GM19438 (cell line): Measurements from ENCODE around the gene GRIN2C.

Experiments
- ATAC-seq: cut with Tn5 transposase; IDR thresholded peaks from one replicate; pipeline ENCODE4 v1.9.1; 2021; ENCODE audit warnings: low read depth; ENCODE audit not compliant: unreplicated experiment

The GRIN2C gene

GRCh38 chr17:74824961-74825627, 34.6 kb downstream of the GRIN2C start:
- no peak for ATAC-seq

- no peak for ATAC-seq
These were observed 36.7 kb downstream of the GRIN2C start for GRCh38 chr17:74822939-74823367.

DNA sequence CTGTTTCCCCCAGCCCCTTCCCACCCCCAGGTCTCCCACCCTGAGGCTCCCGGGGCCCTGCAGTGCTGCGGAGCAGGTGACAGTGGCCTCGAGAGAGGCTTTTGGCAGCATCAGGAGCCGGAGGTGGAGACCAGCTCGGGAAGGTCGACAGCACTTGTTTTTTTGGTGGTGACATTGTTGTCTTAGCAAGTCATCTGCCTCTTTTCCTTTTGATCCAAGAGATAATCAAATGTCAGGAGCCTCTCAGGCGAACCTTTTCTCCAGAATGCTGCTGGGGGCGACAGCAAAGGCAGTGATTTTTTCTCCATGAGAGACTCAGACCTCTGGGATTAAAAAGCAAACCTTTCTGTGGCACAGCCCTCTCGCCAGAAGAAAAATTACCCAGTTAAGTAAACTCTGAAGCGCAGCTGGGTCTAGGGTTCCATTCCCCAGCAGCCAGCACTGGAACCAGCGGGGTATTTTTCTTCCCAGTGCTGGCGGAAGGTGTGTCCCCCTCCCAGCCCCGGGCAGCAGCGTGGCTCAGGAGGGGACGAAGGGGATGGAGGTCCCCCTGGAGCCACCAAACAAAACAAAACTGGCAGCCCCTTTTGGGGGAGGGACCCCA, 37.2 kb downstream of the GRIN2C start:
- no peak for ATAC-seq

DNA sequence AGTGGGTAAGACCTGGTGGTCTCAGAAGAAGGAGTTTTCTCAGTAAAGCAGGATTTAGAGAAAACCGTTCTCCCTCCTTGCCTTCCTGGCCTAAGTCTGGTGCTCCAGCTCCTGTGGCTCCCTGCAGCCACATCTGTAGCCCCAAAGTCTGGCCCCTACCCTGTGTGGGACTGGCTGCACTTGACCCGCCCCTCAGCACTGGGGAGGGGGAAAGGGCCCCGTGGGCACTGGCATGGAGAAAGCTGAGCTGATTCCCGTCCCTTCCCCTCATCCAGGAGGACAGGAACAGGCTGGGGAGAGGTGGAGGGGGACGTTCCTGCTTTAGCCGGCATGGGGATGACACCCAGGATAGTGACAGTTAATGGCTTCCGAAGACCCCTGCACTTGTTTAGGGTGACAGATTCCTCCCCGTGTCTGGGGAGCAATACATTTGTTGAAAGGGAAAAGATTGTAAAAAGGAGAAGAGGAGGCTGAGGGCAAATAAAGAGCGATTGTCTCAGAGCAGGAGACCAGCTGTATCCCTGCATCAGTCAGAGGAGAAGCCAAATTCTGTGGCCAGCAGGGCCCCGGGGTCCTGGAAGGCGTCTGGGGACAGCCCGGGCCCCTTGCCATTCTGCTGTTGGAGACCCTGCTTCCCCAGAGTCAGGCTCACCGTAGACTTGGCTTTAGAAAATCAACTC, 37.9 kb downstream of the GRIN2C start:
- no peak for ATAC-seq

DNA sequence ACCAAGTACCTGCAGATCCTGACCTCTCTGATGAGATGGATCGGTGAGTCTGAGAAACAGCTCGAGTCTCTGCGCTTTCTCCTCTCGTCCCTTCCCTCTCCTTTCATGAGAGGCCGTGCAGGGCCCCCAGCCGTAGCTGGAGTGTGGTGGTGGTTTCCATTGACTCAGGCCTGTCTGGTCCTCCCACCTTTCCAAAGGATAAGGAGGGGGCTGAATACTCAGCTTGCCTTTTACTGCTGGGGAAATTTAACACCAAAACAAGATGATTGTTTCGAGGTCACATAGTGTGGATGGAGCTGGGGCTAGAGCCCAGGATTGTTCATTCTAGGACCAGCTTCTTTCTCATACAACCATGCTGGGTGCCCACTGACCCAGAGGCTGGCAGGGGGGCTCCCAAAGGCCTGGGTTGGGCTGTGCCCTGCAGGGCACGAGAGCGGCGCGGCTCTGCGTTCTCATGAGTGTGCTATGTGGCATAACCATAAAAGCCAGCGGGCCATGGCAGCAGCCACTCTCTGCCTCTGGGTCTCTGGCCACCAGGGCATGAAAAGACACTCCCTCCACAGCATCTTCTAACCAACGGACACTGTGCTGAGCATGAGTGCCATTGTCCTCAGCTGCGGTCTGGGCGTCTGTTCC, 39.8 kb downstream of the GRIN2C start:
- no peak for ATAC-seq

GRCh38 chr17:74818291-74818938, 41.3 kb downstream of the GRIN2C start:
- no peak for ATAC-seq

DNA sequence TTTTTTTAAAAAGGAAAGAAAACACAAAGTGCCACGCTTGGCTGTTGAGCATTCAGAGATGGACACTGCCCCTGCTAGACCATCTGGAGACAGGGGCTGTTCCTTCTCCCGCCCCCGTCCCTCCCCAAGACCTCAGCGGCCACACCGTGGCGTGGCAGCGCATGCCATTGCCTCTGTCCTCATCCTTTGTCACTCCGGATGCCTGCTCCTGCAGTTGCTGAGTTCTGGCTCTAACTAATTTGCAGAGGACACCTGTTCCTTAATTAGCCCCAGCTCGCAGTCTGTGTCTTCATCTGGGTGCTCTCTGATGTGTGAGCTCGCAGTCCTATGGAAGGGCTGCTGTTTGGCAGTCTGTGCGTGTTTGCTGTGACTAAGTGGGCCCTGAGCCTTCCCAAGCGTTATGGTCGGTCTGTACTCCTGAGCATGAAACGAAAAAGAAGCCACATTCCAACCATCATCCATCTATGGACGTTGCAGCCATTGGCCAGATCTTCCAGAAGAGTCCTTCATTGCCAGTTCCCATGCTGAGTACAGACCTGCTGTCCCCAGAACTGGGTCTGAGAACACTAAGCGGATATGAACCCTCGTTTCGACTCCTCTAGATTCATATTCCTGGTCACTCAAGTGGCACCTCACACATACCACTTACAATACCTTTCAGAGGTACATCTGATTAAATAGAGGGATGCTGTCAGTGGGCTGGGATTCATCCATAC, 42.6 kb downstream of the GRIN2C start:
- ATAC-seq, result no peak

- no peak for ATAC-seq
These were observed 43.9 kb downstream of the GRIN2C start for GRCh38 chr17:74815550-74816370.

- ATAC-seq, result no peak
These were observed 44.6 kb downstream of the GRIN2C start for GRCh38 chr17:74815067-74815466.

DNA sequence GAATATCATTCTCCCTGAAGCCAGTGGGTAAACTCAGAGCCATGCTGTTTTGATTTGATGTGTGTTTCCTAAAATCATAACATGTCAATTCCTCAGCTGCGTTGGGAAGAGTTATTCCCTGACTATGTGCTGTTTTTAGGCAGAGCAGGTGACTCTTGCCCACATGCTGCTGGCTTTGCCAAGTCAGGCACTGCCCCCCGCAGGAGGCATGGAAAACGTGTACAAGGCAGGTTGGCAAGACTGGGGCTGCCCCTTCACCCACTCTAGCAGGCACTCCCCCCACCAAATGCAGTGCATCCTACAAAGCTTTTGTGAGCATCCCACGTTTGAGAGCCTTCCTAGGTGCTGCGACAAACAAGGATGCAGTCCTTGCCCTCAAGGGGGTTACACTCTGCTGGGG, 45.2 kb downstream of the GRIN2C start:
- ATAC-seq, result no peak

DNA sequence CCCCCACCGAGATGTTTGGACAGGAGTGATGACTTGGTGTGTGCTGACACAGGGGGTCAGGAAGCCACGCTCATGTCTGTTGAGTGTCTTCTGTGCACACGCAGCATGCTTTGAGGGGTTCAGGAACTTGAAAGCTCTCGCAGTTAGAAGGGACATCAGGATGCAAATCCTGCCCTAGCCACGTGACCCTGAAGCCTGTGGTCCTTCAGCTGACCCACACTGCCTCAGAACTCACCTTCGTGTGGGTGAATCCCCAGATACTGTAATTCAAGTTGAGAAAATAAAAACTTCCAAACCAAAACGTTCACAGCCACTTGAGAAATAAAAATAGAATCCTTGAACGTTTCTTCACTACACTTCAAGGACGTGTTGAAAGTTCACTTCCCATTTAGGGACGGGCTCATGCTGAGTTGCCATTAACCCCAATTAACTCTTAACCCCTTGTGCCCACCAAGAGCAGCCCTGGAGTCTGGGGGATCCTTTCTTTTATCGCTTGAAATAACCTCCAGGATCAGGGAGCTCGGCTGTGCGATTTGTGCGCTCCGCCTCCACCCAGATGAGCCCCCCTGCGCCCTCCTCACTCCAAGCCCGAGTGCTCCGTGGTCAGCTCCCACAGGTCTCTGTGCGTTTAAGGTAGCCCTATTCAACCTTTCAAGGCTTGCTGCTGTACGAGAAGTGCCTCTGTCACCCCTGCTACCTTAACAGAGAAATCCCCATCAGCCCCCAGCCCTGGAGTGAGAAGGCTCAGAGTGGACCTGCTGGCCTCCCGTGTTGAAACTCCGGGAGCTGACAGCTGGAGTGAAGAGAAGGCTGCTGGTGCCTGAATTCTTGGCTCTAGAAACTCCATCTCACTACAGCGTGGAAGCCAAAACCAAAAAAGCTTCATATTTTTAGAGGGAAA, 47.3 kb downstream of the GRIN2C start:
- ATAC-seq, result no peak

GRCh38 chr17:74810699-74811485, 48.8 kb downstream of the GRIN2C start:
- no peak for ATAC-seq

DNA sequence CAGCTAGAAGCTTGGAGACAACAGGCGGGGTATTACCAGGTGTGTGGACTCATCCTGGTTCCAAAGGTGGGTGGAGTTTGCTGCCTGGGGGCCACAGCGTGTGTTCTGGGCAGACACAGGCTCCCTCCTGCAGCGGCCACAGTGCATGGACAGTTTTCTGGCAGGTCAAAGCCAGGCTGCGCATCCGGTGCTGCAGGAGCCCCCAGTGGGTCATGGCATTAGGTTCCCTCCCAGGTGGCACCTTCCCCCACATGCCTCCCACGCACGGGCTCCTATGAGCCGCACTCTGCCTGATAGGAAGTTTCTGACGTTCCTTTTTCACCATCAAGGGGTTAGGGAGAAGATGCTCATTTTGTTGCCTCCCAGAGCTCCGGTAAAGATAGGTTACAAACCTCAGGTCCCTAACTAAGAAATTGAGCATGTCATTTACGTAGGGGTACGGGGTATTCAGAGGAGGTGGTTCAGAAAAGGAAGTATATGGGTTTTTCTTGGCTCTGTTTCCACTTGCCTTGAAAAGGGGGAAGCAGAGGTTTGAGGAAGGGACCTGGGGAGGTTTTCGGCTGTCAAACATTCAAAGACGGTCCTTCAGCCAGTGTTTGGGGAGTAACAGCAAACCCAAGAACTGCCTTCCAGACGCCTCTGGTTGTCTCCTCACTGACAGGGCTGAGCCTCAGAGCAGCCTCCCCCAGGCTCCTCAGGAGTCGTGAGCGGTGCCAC, 50.8 kb downstream of the GRIN2C start:
- ATAC-seq, result no peak

DNA sequence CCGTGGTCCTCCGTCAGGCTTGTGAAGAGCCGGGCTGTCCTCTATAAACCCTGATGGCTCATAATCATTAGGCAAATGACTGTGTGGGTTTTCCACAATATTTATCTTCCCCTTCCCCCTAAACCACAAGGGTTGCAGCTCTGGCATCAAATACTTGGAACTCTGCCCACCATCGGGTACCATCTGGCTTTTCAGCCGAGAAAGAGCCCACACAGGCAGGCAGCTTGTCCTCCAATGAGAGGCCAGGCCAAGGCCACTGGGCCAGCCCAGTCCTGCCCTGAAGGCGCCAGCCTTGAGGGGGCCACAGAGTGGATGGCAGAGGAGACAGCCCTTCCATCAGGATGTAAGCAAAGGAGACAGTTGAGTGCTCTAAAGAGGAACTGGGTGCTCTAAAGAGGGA, 51.8 kb downstream of the GRIN2C start:
- no peak for ATAC-seq

DNA sequence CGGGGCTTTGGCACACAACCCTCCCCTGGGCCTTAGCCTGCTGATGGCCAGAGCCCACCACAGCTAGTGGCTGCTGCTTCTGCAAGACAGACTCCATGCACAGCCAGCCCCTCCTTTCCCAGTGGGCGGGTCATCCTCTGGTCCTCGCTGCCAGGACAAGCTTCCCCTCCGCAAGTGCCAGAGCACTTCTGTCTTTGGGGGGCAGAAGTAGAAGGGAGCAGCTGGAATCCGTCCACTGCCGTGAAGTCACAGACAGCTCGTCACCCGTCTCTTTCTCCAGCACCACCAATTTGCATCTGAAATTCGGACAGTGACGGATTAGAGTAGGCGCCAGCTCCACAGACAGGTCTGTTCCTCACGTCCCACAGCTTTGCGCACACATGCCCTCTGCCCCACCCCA, 52.2 kb downstream of the GRIN2C start:
- no peak for ATAC-seq

GRCh38 chr17:74806334-74806733, 53.4 kb downstream of the GRIN2C start:
- ATAC-seq, result no peak

DNA sequence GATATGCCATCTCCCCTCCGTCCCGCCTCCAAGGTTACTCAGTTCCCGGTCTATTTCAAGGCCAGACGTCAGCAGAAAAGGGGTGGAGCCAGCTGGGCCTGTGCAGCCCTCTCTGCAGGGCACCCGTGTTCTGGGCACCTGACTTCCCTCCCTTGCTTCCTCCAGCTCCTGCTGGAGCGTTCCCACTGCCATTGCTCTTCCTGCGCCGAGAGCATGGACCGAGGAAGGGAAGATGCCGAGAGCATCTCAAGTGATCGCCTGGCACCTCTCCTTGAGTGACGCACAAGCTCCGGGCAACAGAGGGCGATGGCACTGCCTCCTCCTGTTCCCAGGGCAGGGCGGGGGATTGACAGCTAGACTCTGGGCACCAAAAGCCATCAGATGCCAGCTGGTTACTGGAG, 54.1 kb downstream of the GRIN2C start:
- no peak for ATAC-seq
